Bronchial epithelial cell (primary cell): ENCODE results near the gene ACSM5. TPM values are rescaled to one million over a fixed set of nuclear protein-coding genes. Genes with fewer than 3 reads are reported as not detected.
A peak's percentile ranks its signal among the peaks of the same experiment; 100 is the strongest.
"Not testable (repeated sequence)": the region's sequence is repeated elsewhere in the genome, so short reads cannot be mapped to it uniquely, and the experiment has no call there.

ENCODE experiments used
- DNase-seq: peaks from one replicate; pipeline ENCODE4 v3.0.0-alpha.2; 2010; ENCODE audit warnings: low read depth
- FAIRE-seq: peaks from 2 replicates; lab custom pipeline; 2011; peaks lifted over from hg19 to GRCh38; lab: Jason Lieb, UNC
- H3K27me3 ChIP-seq: 2 replicates; pipeline ENCODE4 v1.5.1; 2011; ENCODE audit warnings: low read length; ENCODE audit not compliant: control insufficient read depth, insufficient read depth
- H3K36me3 ChIP-seq: 2 replicates; pipeline ENCODE4 v1.5.1; 2011; ENCODE audit warnings: low read length; ENCODE audit not compliant: control insufficient read depth, insufficient read depth
- H3K4me3 ChIP-seq: 2 replicates; pipeline ENCODE4 v1.5.1; 2011; ENCODE audit warnings: mild to moderate bottlenecking, low read depth, low read length, control low read depth
- total RNA-seq: library from RNA; depleted of rRNA; stranded (reverse); fragments of >200 nt; gene quantifications from 2 replicates; pipeline ENCODE4 v1.2.1, GENCODE V29; 2014
- TF ChIP-seq, protein P1 (sequence below): IDR thresholded peaks from 2 replicates; pipeline ENCODE4 v1.5.1; 2011; ENCODE audit warnings: mild to moderate bottlenecking, moderate library complexity, low read length, control low read depth, inconsistent platforms; ENCODE audit not compliant: insufficient read depth, severe bottlenecking

ACSM5 gene
- total RNA-seq, 1 donor from 2014 or later, result not detected

- TF ChIP-seq, protein P1, sequence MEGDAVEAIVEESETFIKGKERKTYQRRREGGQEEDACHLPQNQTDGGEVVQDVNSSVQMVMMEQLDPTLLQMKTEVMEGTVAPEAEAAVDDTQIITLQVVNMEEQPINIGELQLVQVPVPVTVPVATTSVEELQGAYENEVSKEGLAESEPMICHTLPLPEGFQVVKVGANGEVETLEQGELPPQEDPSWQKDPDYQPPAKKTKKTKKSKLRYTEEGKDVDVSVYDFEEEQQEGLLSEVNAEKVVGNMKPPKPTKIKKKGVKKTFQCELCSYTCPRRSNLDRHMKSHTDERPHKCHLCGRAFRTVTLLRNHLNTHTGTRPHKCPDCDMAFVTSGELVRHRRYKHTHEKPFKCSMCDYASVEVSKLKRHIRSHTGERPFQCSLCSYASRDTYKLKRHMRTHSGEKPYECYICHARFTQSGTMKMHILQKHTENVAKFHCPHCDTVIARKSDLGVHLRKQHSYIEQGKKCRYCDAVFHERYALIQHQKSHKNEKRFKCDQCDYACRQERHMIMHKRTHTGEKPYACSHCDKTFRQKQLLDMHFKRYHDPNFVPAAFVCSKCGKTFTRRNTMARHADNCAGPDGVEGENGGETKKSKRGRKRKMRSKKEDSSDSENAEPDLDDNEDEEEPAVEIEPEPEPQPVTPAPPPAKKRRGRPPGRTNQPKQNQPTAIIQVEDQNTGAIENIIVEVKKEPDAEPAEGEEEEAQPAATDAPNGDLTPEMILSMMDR, result no peak
- H3K4me3 ChIP-seq, result no peak overlapping the region
- H3K36me3 ChIP-seq, result no peaks in the 10 kb centered on the region
- no peak for DNase-seq
- no peak for FAIRE-seq
- H3K27me3 ChIP-seq, result no peaks in the 10 kb centered on the region
Measured at GRCh38 chr16:20441191-20441590, 31.9 kb downstream of the ACSM5 start.

- H3K36me3 ChIP-seq, H3K4me3 ChIP-seq, DNase-seq, FAIRE-seq, H3K27me3 ChIP-seq: not testable (repeated sequence)
Measured at GRCh38 chr16:20441859-20442258, 32.5 kb downstream of the ACSM5 start.

DNA sequence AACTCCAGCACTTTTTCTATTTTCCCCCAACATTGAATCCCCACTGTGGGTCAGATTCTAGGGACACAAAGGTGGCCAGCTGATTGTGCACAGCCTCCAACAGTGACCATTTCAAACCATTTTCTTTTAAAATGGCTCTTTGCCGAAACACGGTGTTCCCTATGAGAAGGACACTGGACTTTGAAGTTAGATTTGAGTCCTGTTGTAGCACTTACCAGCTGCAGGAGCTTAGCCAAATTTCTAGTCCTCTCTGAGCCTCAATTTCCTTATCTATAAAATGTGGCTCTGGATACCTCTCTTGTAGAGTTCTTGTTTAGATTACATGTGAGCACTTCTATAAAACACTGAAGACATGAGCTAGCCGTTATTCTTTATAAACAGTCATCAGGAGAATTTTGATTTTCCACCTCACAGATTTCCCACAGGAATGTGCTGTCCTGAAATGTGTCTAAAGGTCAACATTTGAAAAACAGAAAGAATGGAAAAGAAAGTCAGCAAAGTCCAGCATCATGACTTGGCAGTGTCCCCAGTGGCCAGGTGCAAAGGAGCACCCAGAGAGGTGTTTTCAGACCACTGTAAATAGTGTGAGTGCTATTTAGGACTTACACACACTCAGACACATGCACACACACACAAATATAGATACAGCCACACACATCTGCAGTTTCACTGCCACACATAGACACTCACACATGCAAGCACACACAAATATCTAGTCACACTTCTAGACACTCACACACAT lies 37.5 kb downstream of the ACSM5 start:
- FAIRE-seq, H3K36me3 ChIP-seq, H3K4me3 ChIP-seq, H3K27me3 ChIP-seq, DNase-seq: not testable (repeated sequence)

DNA sequence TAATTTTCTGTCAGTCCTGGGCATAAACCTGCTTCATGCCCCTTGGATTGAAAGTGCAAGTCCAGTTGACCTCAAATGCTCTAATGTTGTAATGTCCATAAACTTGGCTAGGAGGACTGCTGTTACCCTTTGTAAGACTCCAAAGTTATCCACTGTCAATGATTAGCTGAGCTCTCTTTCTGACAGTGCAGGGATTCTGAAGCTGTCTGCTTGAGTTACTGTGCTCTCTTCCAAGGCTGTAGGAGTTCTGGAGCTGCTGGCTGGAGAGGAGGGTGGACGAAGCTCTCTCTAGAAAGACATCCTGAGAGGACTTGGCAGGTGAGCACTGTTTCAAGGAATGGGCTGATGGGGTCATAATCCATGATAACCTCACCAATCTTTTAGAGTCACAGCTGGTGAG lies 42.0 kb downstream of the ACSM5 start, which contains the start of gene ACSM2A:
TSS of gene ACSM2A (plus strand) at position 158 of the 400 bp plus-strand sequence. CDS start 8,594 bp downstream, outside the sequence.
- not testable (repeated sequence) for FAIRE-seq, H3K4me3 ChIP-seq, DNase-seq

DNA sequence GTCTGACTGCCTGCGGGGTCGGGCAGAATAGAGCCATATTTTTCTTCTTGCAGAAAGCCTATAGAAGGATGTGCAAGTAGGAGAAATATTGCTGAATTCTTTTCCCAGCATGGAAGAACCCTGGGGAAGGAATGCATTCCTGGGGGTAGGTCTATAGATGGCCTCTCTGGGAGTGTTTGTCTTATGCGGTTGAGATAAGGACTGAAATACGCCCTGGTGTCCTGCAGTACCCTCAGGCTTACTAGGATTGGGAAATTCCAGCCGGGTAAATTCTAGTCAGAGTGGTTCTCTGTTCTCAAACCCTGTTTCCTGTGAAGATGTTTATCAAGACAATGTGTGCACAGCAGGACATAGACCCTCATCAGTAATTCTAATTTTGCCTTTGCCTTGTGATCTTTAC lies 44.3 kb downstream of the ACSM5 start:
- not testable (repeated sequence) for DNase-seq, FAIRE-seq, H3K4me3 ChIP-seq, H3K27me3 ChIP-seq, H3K36me3 ChIP-seq

More for the DNA sequence above, 42.0 kb downstream of the ACSM5 start, which contains the start of gene ACSM2A:
- not testable (repeated sequence) for H3K27me3 ChIP-seq, H3K36me3 ChIP-seq

GRCh38 chr16:20459227-20459626 lies 49.9 kb downstream of the ACSM5 start:
- not testable (repeated sequence) for H3K36me3 ChIP-seq, H3K4me3 ChIP-seq, DNase-seq, FAIRE-seq, H3K27me3 ChIP-seq

- H3K4me3 ChIP-seq, H3K36me3 ChIP-seq, H3K27me3 ChIP-seq, DNase-seq: not testable (repeated sequence)
- FAIRE-seq, result peak; percentile 43
Measured at GRCh38 chr16:20460313-20460712, 51.0 kb downstream of the ACSM5 start.

- FAIRE-seq, H3K36me3 ChIP-seq, H3K27me3 ChIP-seq, H3K4me3 ChIP-seq, DNase-seq: not testable (repeated sequence)
Measured at GRCh38 chr16:20468954-20469353, 59.6 kb downstream of the ACSM5 start.

DNA sequence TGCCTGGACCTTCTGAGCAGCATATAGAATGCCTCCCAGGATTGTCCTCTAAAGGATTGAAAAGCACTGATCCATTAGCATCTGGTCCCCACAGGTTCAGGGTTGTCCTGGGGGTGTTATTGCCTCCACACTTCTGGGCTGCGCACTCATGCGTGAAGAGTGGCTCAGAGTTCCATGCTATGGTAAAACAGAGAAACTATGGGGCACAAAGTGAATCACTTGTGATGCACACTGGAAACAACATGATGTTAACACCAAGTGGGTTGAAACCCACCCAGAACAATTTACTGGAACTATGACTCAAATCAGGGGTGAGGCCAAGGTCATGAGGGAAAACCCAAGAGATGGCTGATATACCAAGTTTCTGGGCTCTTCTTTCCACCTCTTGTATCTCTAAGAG lies 60.6 kb downstream of the ACSM5 start:
- FAIRE-seq, H3K27me3 ChIP-seq, H3K36me3 ChIP-seq, DNase-seq, H3K4me3 ChIP-seq: not testable (repeated sequence)

- not testable (repeated sequence) for H3K36me3 ChIP-seq, DNase-seq, H3K4me3 ChIP-seq, H3K27me3 ChIP-seq
- peak; percentile 84 for FAIRE-seq
Measured at GRCh38 chr16:20470732-20471131, 61.4 kb downstream of the ACSM5 start.

DNA sequence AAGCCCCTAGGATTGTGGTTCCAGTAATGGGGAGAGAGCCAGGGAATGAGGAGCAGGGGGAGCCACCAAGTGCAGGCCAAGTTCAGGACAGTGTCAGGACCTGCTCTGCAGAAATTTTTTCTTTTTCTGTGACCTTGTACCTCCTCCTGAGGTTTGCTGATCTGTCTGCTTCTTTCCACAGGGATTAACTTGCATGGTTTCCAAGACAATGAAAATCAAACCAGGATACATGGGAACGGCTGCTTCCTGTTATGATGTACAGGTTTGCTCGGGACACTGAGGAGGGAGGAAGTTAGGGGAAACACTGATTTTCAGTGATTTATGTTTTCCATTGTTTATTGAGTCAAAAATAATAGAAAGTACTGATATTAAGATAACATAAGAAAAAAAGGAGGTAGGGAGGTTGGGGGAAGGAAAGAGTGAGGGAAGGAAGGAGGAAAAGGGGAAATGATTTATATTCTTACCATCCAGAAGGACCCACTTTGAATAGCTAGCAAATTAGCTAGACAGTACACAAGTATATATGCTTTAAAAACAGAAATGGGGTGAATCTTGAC lies 67.9 kb downstream of the ACSM5 start:
- not testable (repeated sequence) for H3K36me3 ChIP-seq, DNase-seq, H3K4me3 ChIP-seq, FAIRE-seq, H3K27me3 ChIP-seq

DNA sequence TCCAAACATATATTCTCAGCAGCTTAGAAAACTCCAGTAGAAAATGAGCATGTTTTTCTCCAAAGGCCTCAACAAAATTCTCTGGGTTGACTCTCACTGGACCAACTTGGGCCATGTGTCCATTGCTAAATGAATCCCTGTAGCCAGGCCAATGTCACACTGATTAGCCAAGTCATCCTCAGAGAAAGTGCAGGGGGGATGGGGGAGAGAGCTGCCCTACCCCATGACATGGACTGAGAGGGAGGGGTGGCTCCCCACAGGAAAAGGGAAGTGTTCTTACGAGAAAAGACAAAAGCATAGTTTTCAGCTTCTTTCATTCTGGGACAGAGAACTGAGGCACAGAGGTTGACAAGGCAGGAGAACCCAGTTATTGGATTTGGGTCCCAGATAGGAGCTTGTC lies 74.7 kb downstream of the ACSM5 start:
- not testable (repeated sequence) for H3K4me3 ChIP-seq, H3K36me3 ChIP-seq, FAIRE-seq, H3K27me3 ChIP-seq, DNase-seq
